PC-9 (cell line): ENCODE results near the gene PSMB5. TPM values are rescaled to one million over a fixed set of nuclear protein-coding genes. Genes with fewer than 3 reads are reported as not detected.

Experiments used
- BruUV-seq: library from RNA; stranded (reverse); fragments of 400-500 nt; replicated peaks from 2 replicates; lab custom pipeline; 2021; lab: Mats Ljungman, UMichigan
- CTCF ChIA-PET: fragments of 300-600 bp; sonication (Branson Sonifier 250); formaldehyde crosslinking; loops from one replicate; lab custom pipeline; 2022; ENCODE audit warnings: antibody characterized with exemption; lab: Charles Lee
- POLR2A ChIA-PET: fragments of 300-600 bp; sonication (Branson Sonifier 250); formaldehyde crosslinking; loops from one replicate; lab custom pipeline; 2022; ENCODE audit warnings: antibody characterized with exemption; ENCODE audit not compliant: unreplicated experiment; lab: Charles Lee
- DNase-seq, 2 experiments: peaks; one replicate each; pipeline versions ENCODE4 v3.0.0 to v3.0.0-alpha.2; 2015 to 2022; ENCODE audit warnings: mixed read lengths in 1 of 2
- H2AFZ ChIP-seq: fragments of 200-600 bp; sonication (generic); 2 replicates; pipeline ENCODE4 v1.8.1; 2017; ENCODE audit warnings: antibody characterized with exemption
- H3F3A ChIP-seq: fragments of 200-600 bp; sonication (generic); 2 replicates; pipeline ENCODE4 v1.8.1; 2017; ENCODE audit warnings: antibody characterized with exemption, mild to moderate bottlenecking, low read depth; ENCODE audit not compliant: insufficient read depth
- H3K27ac ChIP-seq: fragments of 200-600 bp; sonication (generic); 2 replicates; pipeline ENCODE4 v1.6.1; 2016; ENCODE audit warnings: mixed run types
- H3K27me3 ChIP-seq: fragments of 200-600 bp; sonication (generic); 2 replicates; pipeline ENCODE4 v1.6.1; 2016; ENCODE audit warnings: low read depth, mixed run types; ENCODE audit not compliant: insufficient read depth
- H3K36me3 ChIP-seq: fragments of 200-600 bp; sonication (generic); 2 replicates; pipeline ENCODE4 v1.6.1; 2016; ENCODE audit warnings: low read depth, mixed run types
- H3K4me1 ChIP-seq: fragments of 200-600 bp; sonication (generic); replicated peaks from 2 replicates; pipeline ENCODE4 v1.6.1; 2016; ENCODE audit warnings: mixed run types; ENCODE audit not compliant: insufficient read depth
- H3K4me2 ChIP-seq: fragments of 200-600 bp; sonication (generic); 2 replicates; pipeline ENCODE4 v1.6.1; 2017; ENCODE audit warnings: mixed run types
- H3K4me3 ChIP-seq: fragments of 200-600 bp; sonication (generic); 2 replicates; pipeline ENCODE4 v1.6.1; 2016; ENCODE audit warnings: mixed run types
- H3K79me2 ChIP-seq: fragments of 200-600 bp; sonication (generic); 2 replicates; pipeline ENCODE4 v1.6.1; 2017; ENCODE audit warnings: low read depth, mixed run types
- H3K9me2 ChIP-seq: fragments of 200-600 bp; sonication (generic); 2 replicates; pipeline ENCODE4 v1.8.1; 2017; ENCODE audit warnings: mild to moderate bottlenecking; ENCODE audit not compliant: insufficient read depth
- H3K9me3 ChIP-seq: fragments of 200-600 bp; sonication (generic); 2 replicates; pipeline ENCODE4 v1.8.1; 2016; ENCODE audit warnings: low read depth; ENCODE audit not compliant: insufficient read depth
- H4K20me1 ChIP-seq: fragments of 200-600 bp; sonication (generic); 2 replicates; pipeline ENCODE4 v1.8.1; 2017; ENCODE audit not compliant: insufficient read depth
- CTCF ChIP-seq: fragments of 200-600 bp; sonication (generic); conservative IDR thresholded peaks from 2 replicates; pipeline ENCODE4 v1.6.1; 2017; ENCODE audit warnings: mixed run types, antibody characterized with exemption, mild to moderate bottlenecking, moderate library complexity
- EZH2 ChIP-seq: fragments of 200-600 bp; sonication (generic); IDR thresholded peaks from 2 replicates; pipeline ENCODE4 v1.8.0; 2017; ENCODE audit warnings: antibody characterized with exemption, low read depth
- intact Hi-C: fragments of 100-400 bp; cut with micrococcal nuclease; formaldehyde crosslinking; loops from one replicate; pipeline ENCODE4 v1.10.0; 2022; ENCODE audit not compliant: unreplicated experiment
- total RNA-seq: library from RNA; stranded (reverse); gene quantifications from 2 replicates; pipeline ENCODE4 v1.2.3, GENCODE V29; 2021

PSMB5 gene
- total RNA-seq, 1 experiment from 2014 or later = 122 TPM

GRCh38 chr14:22984959-22985658, 49.6 kb downstream of the PSMB5 start:
- Histone ChIP-seq H4K20me1 (no peaks in the 10 kb centered on the region), H3K9me2 (no peaks in the 10 kb centered on the region), H2AFZ (no peak overlapping the region), H3K9me3 (no peaks in the 10 kb centered on the region), H3K27ac (no peak overlapping the region), H3K4me3 (no peak overlapping the region), H3F3A (peaks cover 6% of the 10 kb centered on the region; the same call in 1 of the 2 replicates), H3K27me3 (no peaks in the 10 kb centered on the region), H3K4me1 (peaks cover 7% of the 10 kb centered on the region), H3K36me3 (no peaks in the 10 kb centered on the region), H3K79me2 (peaks cover 18% of the 10 kb centered on the region), H3K4me2 (no peak overlapping the region)
- no peak for DNase-seq
- POLR2A ChIA-PET = interaction anchor here (0.7 kb wide), 1 partner anchor 13 kb away, joined by 8 read pairs; no protein-coding TSS in a partner anchor
- no TSS peak for BruUV-seq
- intact Hi-C loops = no loop called here
- no peak for TF ChIP-seq EZH2
- no peak for TF ChIP-seq CTCF
- CTCF ChIA-PET = no interaction called here

- Histone ChIP-seq H4K20me1 (no peaks in the 10 kb centered on the region), H3K4me1 (peaks cover 31% of the 10 kb centered on the region), H3K9me2 (no peaks in the 10 kb centered on the region), H3K4me3 (peak within 1 kb of the TSS; percentile 72), H3K79me2 (peaks cover 26% of the 10 kb centered on the region), H3K36me3 (no peaks in the 10 kb centered on the region), H3K27me3 (no peaks in the 10 kb centered on the region), H3K9me3 (no peaks in the 10 kb centered on the region), H3K27ac (no peak within 1 kb of the TSS), H3F3A (peaks cover 28% of the 10 kb centered on the region; the same call in 1 of the 2 replicates), H3K4me2 (peak within 1 kb of the TSS; percentile 88), H2AFZ (peak within 1 kb of the TSS; percentile 88)
- TF ChIP-seq EZH2 (no peak), CTCF (no peak)
- intact Hi-C loops = loop anchor here (1.0 to 2.0 kb wide), 3 partner anchors 9 to 426 kb away; no protein-coding TSS in a partner anchor
- CTCF ChIA-PET = interaction anchor here (0.9 to 1.7 kb wide), 6 partner anchors 9 to 75 kb away, joined by 3 to 9 read pairs (median 5); partner anchors contain the start of gene CDH24
- BruUV-seq = no TSS peak
- POLR2A ChIA-PET = interaction anchor here (0.5 to 0.9 kb wide), 4 partner anchors 52 to 596 kb away, joined by 3 to 13 read pairs (median 4); partner anchors contain the start of genes ACIN1, C14orf119, PRMT5 and PSMB5
- DNase-seq = peak; percentile 67 to 82
Observed at GRCh38 chr14:22982477-22983245, 52.0 kb downstream of the PSMB5 start, which contains the start of gene AJUBA. Gene AJUBA, minus strand, starts transcription at chr14:22982551. Its CDS starts 285 bp downstream, at chr14:22982266.

- peaks cover 26% of the 10 kb centered on the region for H3K79me2 ChIP-seq
- no peak for TF ChIP-seq EZH2
- no peak for TF ChIP-seq CTCF
- ChIA-PET CTCF (interaction anchor here (0.6 to 1.7 kb wide), 6 partner anchors 8 to 95 kb away, joined by 3 to 9 read pairs (median 5); partner anchors contain the start of gene CDH24), POLR2A (interaction anchor here (0.6 to 0.9 kb wide), 2 partner anchors 53 kb away, joined by 3 to 13 read pairs; partner anchors contain the start of genes PRMT5 and PSMB5)
- H3K36me3 ChIP-seq = no peaks in the 10 kb centered on the region
- no peak overlapping the region for H3K27ac ChIP-seq
- peaks cover 38% of the 10 kb centered on the region for H3K4me1 ChIP-seq
- H3F3A ChIP-seq = peaks cover 34% of the 10 kb centered on the region
- peak overlapping the region; percentile 72 for H3K4me3 ChIP-seq
- H3K4me2 ChIP-seq = peak overlapping the region; percentile 88
- intact Hi-C loops = loop anchor here (2.0 kb wide), 2 partner anchors 51 to 425 kb away; no protein-coding TSS in a partner anchor
- no TSS peak for BruUV-seq
- no peaks in the 10 kb centered on the region for H3K27me3 ChIP-seq
- H3K9me3 ChIP-seq = no peaks in the 10 kb centered on the region
- H3K9me2 ChIP-seq = no peaks in the 10 kb centered on the region
- H4K20me1 ChIP-seq = no peaks in the 10 kb centered on the region
- peak overlapping the region; percentile 88 for H2AFZ ChIP-seq
- no peak for DNase-seq
Observed at GRCh38 chr14:22981876-22982476, 52.7 kb downstream of the PSMB5 start.
